ENCODE data around the gene ZNF853.

DNA sequence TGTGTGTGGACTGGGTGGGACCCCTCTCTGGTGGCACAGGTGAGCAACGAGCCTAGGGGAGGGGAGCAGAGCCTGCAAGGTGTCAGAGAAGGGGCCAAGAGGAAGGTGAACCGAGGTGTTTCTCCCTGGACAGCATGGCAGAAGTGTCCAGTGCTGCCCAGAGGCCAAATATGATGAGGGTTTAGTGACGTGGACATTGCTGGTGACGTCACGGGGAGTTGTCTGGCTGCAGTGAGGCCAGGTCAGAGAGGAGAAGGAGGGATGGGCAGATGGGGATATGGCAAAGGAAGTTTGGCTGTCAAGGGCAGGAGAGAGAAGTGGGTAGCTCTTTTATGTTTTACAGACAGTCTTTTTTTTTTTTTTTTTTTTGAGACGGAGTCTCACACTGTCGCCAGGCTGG lies 2.6 kb upstream of the ZNF853 start:
- TF ChIP-seq, protein P1, sequence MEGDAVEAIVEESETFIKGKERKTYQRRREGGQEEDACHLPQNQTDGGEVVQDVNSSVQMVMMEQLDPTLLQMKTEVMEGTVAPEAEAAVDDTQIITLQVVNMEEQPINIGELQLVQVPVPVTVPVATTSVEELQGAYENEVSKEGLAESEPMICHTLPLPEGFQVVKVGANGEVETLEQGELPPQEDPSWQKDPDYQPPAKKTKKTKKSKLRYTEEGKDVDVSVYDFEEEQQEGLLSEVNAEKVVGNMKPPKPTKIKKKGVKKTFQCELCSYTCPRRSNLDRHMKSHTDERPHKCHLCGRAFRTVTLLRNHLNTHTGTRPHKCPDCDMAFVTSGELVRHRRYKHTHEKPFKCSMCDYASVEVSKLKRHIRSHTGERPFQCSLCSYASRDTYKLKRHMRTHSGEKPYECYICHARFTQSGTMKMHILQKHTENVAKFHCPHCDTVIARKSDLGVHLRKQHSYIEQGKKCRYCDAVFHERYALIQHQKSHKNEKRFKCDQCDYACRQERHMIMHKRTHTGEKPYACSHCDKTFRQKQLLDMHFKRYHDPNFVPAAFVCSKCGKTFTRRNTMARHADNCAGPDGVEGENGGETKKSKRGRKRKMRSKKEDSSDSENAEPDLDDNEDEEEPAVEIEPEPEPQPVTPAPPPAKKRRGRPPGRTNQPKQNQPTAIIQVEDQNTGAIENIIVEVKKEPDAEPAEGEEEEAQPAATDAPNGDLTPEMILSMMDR (IDR thresholded peaks at IDR 0.05; ENCODE audit: low read depth, low read length), result no peak
- TF ChIP-seq POLR2A (IDR thresholded peaks at IDR 0.05; ENCODE audit: extremely low read depth, insufficient read length), result no peak
